Keratinocyte (primary cell): Measurements from ENCODE around the gene NIPSNAP2.

Experiments used
- CTCF ChIP-seq, 3 experiments: IDR thresholded peaks in 1 of 3; conservative IDR thresholded peaks in 1 of 3; optimal IDR thresholded peaks in 1 of 3; 2 replicates in 2 of 3; 3 replicates in 1 of 3; pipeline versions ENCODE3 to v1.5.1; 2011; ENCODE audit warnings: low read length in 3 of 3, mild to moderate bottlenecking in 3 of 3, moderate library complexity in 2 of 3, control low read depth in 1 of 3, inconsistent platforms in 1 of 3; ENCODE audit not compliant: insufficient read depth in 2 of 3; ENCODE audit errors: extremely low read depth in 1 of 3
- EZH2 ChIP-seq: IDR thresholded peaks from one replicate; pipeline ENCODE4 v1.6.1; 2012; ENCODE audit warnings: inconsistent platforms, mild to moderate bottlenecking, low read length, moderate library complexity

- TF ChIP-seq EZH2, result no peak
- TF ChIP-seq CTCF (optimal IDR thresholded peaks at IDR 0.05 in 1 of 3, IDR thresholded peaks at IDR 0.05 in 1 of 3, conservative IDR thresholded peaks at IDR 0.05 in 1 of 3; ENCODE audit: extremely low read depth in 1 of 3, insufficient read depth in 2 of 3, low read length in 3 of 3), result no peak
These were observed 64.7 kb downstream of the NIPSNAP2 start for GRCh38 chr7:56028942-56029630.
